ENCODE measurements around the gene DPCD. TPM values are rescaled to one million over a fixed set of nuclear protein-coding genes. Genes with fewer than 3 reads are reported as not detected.

The DPCD gene
- total RNA-seq, 2 experiments from 2014 or later, result 0.31 to 0.96 TPM

DNA sequence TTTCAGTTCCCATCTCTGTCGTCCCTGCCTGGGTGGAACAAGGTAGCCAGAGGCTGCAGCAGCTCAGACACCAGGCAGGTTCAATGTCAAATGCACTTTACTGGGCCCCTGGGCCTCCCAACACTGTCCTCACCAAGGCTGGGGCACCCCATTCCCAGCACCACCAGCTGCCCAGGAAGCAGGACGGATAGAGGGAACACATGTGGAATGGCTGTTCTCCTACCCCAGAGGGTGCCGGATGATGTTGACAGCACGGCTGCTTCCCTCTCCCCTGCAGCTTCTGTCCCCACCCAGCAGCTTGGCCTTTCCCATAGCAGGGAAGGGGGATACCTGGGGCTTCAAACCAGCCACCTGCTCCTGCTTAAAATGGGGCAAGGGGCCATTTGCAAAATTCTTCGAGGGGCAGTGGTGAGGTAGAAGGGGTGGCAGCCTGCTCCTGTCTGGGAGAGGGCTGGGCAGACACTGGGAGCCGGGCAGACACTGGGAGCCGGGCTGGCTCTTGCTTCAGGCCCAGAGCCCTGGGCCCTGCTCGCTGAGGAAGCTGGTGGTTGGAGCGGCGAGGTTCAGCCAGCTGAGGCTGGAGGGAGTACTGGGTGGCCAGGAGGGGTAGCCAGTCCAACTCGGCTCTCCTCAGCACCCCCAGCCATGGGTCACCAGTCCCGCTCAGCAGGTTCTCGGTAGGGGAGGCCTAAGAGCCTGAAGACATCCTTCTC, 9.2 kb upstream of the DPCD start:
- intact Hi-C loops (cut with DNase I, micrococcal nuclease), result no loop called here
- H3K4me3 ChIP-seq (ENCODE audit: low read length), result no peak overlapping the region
- Mint-ChIP-seq H3K9me3 (no peaks in the 10 kb centered on the region), H3K36me3 (ENCODE audit: low read depth) (peaks cover 47% of the 10 kb centered on the region), H3K27ac (no peak overlapping the region), H3K4me3 (no peak overlapping the region), H3K4me1 (ENCODE audit: low read depth) (no peaks in the 10 kb centered on the region), H3K27me3 (no peaks in the 10 kb centered on the region)
- CTCF ChIA-PET, result no interaction called here
- TF ChIP-seq, protein P1, sequence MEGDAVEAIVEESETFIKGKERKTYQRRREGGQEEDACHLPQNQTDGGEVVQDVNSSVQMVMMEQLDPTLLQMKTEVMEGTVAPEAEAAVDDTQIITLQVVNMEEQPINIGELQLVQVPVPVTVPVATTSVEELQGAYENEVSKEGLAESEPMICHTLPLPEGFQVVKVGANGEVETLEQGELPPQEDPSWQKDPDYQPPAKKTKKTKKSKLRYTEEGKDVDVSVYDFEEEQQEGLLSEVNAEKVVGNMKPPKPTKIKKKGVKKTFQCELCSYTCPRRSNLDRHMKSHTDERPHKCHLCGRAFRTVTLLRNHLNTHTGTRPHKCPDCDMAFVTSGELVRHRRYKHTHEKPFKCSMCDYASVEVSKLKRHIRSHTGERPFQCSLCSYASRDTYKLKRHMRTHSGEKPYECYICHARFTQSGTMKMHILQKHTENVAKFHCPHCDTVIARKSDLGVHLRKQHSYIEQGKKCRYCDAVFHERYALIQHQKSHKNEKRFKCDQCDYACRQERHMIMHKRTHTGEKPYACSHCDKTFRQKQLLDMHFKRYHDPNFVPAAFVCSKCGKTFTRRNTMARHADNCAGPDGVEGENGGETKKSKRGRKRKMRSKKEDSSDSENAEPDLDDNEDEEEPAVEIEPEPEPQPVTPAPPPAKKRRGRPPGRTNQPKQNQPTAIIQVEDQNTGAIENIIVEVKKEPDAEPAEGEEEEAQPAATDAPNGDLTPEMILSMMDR (IDR thresholded peaks at IDR 0.05), result no peak
- H3K27me3 ChIP-seq (ENCODE audit: control insufficient read depth in 1 of 2, insufficient read depth in 2 of 2, low read length in 2 of 2), result no peaks in the 10 kb centered on the region
- no peak overlapping the region for H3K27ac ChIP-seq (ENCODE audit: low read depth in 1 of 2, low read length in 2 of 2)
- POLR2A ChIA-PET, result interaction anchor here (1.4 kb wide), 1 partner anchor 9 kb away, joined by 8 read pairs; the partner anchor contains the start of genes DPCD and POLL
- no peaks in the 10 kb centered on the region for H3K4me1 ChIP-seq (ENCODE audit: insufficient read depth, low read length)
- no peaks in the 10 kb centered on the region for H3K9me3 ChIP-seq (ENCODE audit: control insufficient read depth in 1 of 2, insufficient read depth in 1 of 2, low read length in 2 of 2)
- peaks cover 59% of the 10 kb centered on the region for H3K36me3 ChIP-seq (ENCODE audit: insufficient read depth, low read length)
- ATAC-seq (ENCODE audit: poor library complexity) (no peak), DNase-seq (no peak)

- POLR2A ChIA-PET, result no interaction called here
- H3K4me1 ChIP-seq (ENCODE audit: insufficient read depth, low read length), result no peaks in the 10 kb centered on the region
- ATAC-seq (ENCODE audit: poor library complexity) (no peak), DNase-seq (no peak)
- no peaks in the 10 kb centered on the region for H3K9me3 ChIP-seq (ENCODE audit: control insufficient read depth in 1 of 2, insufficient read depth in 1 of 2, low read length in 2 of 2)
- TF ChIP-seq, protein P1 (IDR thresholded peaks at IDR 0.05), result no peak
- CTCF ChIA-PET, result no interaction called here
- Mint-ChIP-seq H3K27me3 (no peaks in the 10 kb centered on the region), H3K27ac (no peak overlapping the region), H3K36me3 (ENCODE audit: low read depth) (peaks cover 52% of the 10 kb centered on the region), H3K9me3 (no peaks in the 10 kb centered on the region), H3K4me3 (no peak overlapping the region), H3K4me1 (ENCODE audit: low read depth) (no peaks in the 10 kb centered on the region)
- no peaks in the 10 kb centered on the region for H3K27me3 ChIP-seq (ENCODE audit: control insufficient read depth in 1 of 2, insufficient read depth in 2 of 2, low read length in 2 of 2)
- no peak overlapping the region for H3K4me3 ChIP-seq (ENCODE audit: low read length)
- intact Hi-C loops (cut with DNase I, micrococcal nuclease), result no loop called here
- H3K27ac ChIP-seq (ENCODE audit: low read depth in 1 of 2, low read length in 2 of 2), result no peak overlapping the region
- peaks cover 64% of the 10 kb centered on the region for H3K36me3 ChIP-seq (ENCODE audit: insufficient read depth, low read length)
These were observed 8.6 kb upstream of the DPCD start for GRCh38 chr10:101579516-101579870.

DNA sequence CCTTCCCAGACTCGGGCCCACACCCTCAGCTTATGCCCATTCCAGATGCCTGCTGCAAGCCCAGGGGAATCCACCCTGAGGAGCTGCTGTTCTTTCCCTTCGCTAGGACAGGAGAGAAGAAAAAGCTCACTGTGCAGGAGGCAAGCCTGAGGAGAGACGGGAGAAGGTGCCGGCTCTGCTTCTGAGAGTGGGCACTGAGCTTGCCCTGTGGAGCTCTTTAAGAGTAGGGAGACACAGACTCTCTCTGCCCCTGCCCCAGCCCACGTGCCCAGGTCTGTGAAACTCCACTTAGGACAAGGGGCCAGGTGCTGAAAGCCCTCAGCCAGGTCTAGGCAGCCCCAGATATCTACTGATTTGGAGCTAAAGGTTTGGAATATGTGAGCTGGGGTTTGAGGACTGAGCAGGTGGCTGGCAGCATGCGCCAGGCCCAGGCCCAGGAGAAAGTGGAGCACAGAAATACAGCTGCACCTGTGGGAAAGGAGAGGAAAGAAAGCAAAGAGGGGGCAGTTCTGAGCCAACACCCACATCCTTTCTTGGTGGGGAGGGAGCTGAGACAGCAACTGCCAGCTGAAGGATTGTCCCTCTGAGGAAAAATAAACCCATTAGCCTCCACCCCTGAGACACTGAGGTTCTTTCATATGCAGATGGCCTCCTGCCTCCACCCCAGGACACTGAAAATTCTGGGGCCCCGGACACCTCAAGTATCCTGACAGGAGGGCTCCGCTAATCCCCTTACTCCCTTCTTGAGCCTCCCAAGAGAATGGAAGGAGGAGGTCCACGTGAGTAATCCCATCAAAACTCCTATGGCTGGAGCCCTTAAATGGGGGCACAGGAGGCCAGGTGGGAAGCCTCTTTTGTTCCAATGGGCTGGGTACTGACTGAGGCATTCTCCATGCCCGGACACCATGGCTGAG, 7.4 kb upstream of the DPCD start:
- peaks cover 60% of the 10 kb centered on the region for H3K36me3 Mint-ChIP-seq (ENCODE audit: low read depth)
- no peaks in the 10 kb centered on the region for H3K4me1 Mint-ChIP-seq (ENCODE audit: low read depth)
- DNase-seq (no peak), ATAC-seq (ENCODE audit: poor library complexity) (no peak)
- TF ChIP-seq, protein P1 (IDR thresholded peaks at IDR 0.05), result no peak
- Histone ChIP-seq H3K27me3 (ENCODE audit: control insufficient read depth in 1 of 2, insufficient read depth in 2 of 2, low read length in 2 of 2) (no peaks in the 10 kb centered on the region), H3K9me3 (ENCODE audit: control insufficient read depth in 1 of 2, insufficient read depth in 1 of 2, low read length in 2 of 2) (no peaks in the 10 kb centered on the region), H3K27ac (ENCODE audit: low read depth in 1 of 2, low read length in 2 of 2) (no peak overlapping the region), H3K36me3 (ENCODE audit: insufficient read depth, low read length) (peaks cover 75% of the 10 kb centered on the region), H3K4me3 (ENCODE audit: low read length) (no peak overlapping the region), H3K4me1 (ENCODE audit: insufficient read depth, low read length) (peaks cover 2% of the 10 kb centered on the region)
- H3K27ac Mint-ChIP-seq, result no peak overlapping the region
- H3K27me3 Mint-ChIP-seq, result no peaks in the 10 kb centered on the region
- POLR2A ChIA-PET, result no interaction called here
- no peak overlapping the region for H3K4me3 Mint-ChIP-seq
- no peaks in the 10 kb centered on the region for H3K9me3 Mint-ChIP-seq
- intact Hi-C loops (cut with DNase I, micrococcal nuclease), result loop anchor here in 1 of 2 experiments (10.0 kb wide), 1 partner anchor 226 kb away; the partner anchor contains the start of gene BTRC
- CTCF ChIA-PET, result interaction anchor here (0.6 kb wide), 1 partner anchor 59 kb away, joined by 3 read pairs; no protein-coding TSS in a partner anchor

All from CD4-positive, alpha-beta T cell (primary cell).